Muscle layer of duodenum (tissue), 2 donors: ENCODE data around the gene NOS3.
A peak's percentile ranks its signal among the peaks of the same experiment; 100 is the strongest.

Experiments
- H3K27ac ChIP-seq: one replicate; pipeline ENCODE4 v1.7.0; 2013; ENCODE audit warnings: mild to moderate bottlenecking, low read length
- H3K27me3 ChIP-seq: one replicate; pipeline ENCODE4 v1.7.0; 2013; ENCODE audit warnings: low read depth, mild to moderate bottlenecking, control low read depth, low read length
- H3K36me3 ChIP-seq, 2 donors: one replicate each; pipeline ENCODE4 v1.7.0; 2013; ENCODE audit warnings: low read length in 2 of 2, control low read depth in 1 of 2, mild to moderate bottlenecking in 1 of 2; ENCODE audit not compliant: insufficient read depth in 2 of 2, control insufficient read depth in 1 of 2
- H3K4me1 ChIP-seq, 2 donors: one replicate each; pipeline ENCODE4 v1.7.0; 2013; ENCODE audit warnings: low read length in 2 of 2, mild to moderate bottlenecking in 2 of 2, control low read depth in 1 of 2, moderate library complexity in 1 of 2; ENCODE audit not compliant: insufficient read depth in 2 of 2, control insufficient read depth in 1 of 2
- H3K4me3 ChIP-seq, 2 donors: one replicate each; pipeline ENCODE4 v1.7.0; 2013; ENCODE audit warnings: low read length in 2 of 2, low read depth in 1 of 2, mild to moderate bottlenecking in 1 of 2
- H3K9me3 ChIP-seq, 2 donors: one replicate each; pipeline ENCODE4 v1.7.0; 2013; ENCODE audit warnings: low read length in 2 of 2, control low read depth in 1 of 2, mild to moderate bottlenecking in 1 of 2; ENCODE audit not compliant: control insufficient read depth in 1 of 2
- donor health status: healthy.

Gene NOS3

DNA sequence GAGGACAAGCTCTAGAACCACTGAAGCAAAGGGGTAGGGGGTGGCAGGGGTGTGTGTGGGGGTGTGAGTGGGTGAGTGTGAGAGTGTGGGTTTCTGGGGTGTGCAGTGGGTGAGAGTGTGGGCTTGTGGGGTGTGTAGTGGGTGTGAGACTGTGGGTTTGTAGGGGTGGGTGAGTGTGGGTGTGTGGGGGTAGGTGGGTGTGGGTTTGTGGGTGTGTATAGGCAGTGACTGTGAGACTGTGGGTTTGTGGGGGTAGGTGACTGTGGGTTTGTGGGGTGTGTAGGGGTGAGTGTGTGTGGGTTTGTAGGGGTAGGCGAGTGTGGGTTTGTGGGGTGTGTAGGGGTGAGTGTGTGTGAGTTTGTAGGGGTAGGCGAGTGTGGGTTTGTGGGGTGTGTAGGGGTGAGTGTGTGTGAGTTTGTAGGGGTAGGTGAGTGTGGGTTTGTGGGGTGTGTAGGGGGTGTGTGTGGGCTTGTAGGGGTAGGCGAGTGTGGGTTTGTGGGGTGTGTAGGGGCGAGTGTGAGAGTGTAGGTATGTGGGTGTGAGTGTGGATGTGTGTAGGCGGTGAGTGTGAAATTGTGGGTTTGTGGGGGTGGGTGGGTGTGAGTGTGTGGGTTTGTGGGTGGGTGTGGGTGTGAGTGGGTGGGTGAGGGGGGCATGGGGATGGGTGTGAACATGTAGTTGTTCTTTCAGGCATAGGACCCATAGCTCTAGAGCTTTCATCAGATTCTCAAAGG lies 8.8 kb downstream of the NOS3 start:
- H3K4me3 ChIP-seq, result no peak overlapping the region
- no peaks in the 10 kb centered on the region for H3K4me1 ChIP-seq
- H3K27me3 ChIP-seq, result no peaks in the 10 kb centered on the region
- no peaks in the 10 kb centered on the region for H3K36me3 ChIP-seq
- no peak overlapping the region for H3K27ac ChIP-seq
- no peaks in the 10 kb centered on the region for H3K9me3 ChIP-seq

DNA sequence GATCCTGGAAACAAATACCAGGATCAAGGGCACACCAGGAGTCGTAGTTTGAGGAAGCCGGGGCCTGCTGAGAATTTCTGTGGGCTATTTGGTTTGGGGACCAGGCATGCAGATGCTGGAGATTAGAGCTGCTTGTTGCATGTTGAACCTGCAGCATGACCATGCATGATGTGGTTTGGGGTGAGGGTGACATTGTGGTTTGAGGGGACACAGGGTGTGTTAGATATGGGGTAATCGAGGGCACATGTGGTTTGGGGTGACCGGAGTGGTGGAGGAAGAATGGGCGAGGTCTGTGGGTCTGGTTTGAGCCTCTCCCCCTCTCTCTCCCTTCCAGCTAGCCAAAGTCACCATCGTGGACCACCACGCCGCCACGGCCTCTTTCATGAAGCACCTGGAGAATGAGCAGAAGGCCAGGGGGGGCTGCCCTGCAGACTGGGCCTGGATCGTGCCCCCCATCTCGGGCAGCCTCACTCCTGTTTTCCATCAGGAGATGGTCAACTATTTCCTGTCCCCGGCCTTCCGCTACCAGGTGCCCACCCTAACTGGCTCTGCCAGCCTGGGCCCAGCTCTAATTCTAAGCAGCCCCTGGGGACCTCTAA lies 10.2 kb downstream of the NOS3 start:
- Histone ChIP-seq H3K4me3 (no peak overlapping the region), H3K27me3 (no peaks in the 10 kb centered on the region), H3K27ac (no peak overlapping the region), H3K4me1 (no peaks in the 10 kb centered on the region), H3K36me3 (no peaks in the 10 kb centered on the region), H3K9me3 (no peaks in the 10 kb centered on the region)

GRCh38 chr7:151001546-151001945 lies 10.7 kb downstream of the NOS3 start:
- Histone ChIP-seq H3K27ac (no peak overlapping the region), H3K4me1 (peaks cover 0 to under 1% of the 10 kb centered on the region in 2 donors), H3K36me3 (no peaks in the 10 kb centered on the region), H3K27me3 (no peaks in the 10 kb centered on the region), H3K9me3 (no peaks in the 10 kb centered on the region), H3K4me3 (no peak overlapping the region)

DNA sequence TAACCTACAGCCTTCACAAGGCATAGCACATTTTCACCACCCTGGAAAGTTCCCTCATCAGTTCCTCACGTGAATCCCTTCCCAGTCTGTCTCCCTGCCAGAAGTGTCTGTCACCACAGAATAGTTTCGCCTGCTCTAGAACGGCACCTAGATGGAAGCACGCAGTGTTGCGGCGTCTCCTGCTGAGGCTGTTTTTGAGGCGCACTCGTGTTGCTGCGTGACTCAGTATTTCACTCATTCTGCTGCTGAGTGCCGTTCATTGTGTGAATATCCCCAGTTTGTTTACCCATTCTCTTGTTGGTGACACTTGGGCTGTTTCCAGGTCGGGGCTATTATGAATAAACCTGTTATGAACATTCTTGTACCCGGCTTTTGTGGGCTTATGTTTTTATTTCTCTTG lies 12.8 kb downstream of the NOS3 start:
- Histone ChIP-seq H3K27ac (no peak overlapping the region), H3K9me3 (no peaks in the 10 kb centered on the region), H3K4me1 (peaks cover 0 to 8% of the 10 kb centered on the region in 2 donors), H3K27me3 (no peaks in the 10 kb centered on the region), H3K36me3 (no peaks in the 10 kb centered on the region), H3K4me3 (no peak overlapping the region)

DNA sequence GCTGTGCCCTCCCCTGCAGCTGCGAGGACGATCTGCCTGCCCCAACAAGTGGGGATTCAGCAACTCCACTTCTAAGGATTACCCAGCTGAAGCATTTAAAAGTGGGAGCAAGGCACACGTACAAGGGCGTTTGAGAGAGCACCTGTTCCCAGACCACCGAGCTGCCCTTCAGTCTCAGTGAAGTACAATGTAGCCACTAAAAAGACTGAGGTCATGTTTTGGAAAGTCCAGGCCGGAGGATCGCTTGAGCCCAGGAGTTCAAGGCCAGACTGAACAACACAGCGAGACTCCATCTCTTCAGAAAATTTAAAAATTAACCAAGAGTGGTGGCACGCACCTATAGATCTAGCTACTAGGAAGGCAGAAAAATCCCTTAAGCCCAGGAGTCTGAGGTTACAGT lies 14.7 kb downstream of the NOS3 start:
- H3K36me3 ChIP-seq, result no peaks in the 10 kb centered on the region
- no peaks in the 10 kb centered on the region for H3K9me3 ChIP-seq

DNA sequence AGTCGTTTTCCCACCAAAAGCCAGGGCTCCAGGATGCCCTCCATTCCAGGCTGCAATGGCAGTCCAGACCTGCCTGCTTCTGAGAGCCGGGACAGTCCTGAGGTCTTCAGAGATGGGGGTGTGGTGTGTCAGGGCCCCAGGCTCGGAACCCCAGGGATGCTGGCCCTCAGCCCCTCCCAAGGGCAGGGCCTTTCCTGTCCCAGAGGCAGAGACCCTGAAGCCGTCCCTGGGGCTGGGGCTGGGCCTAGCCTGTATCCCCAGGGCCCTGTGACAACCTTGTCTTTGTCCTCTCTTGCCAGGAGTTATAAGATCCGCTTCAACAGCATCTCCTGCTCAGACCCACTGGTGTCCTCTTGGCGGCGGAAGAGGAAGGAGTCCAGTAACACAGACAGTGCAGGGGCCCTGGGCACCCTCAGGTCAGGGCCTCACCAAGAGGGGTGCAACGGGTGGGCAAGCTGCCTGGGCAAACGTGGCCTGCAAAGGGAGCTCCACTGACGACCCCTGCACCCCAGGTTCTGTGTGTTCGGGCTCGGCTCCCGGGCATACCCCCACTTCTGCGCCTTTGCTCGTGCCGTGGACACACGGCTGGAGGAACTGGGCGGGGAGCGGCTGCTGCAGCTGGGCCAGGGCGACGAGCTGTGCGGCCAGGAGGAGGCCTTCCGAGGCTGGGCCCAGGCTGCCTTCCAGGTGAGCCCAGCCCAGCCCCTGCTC lies 15.9 kb downstream of the NOS3 start:
- no peak overlapping the region for H3K4me3 ChIP-seq
- H3K36me3 ChIP-seq, result no peaks in the 10 kb centered on the region
- no peak overlapping the region for H3K27ac ChIP-seq
- no peaks in the 10 kb centered on the region for H3K27me3 ChIP-seq
- H3K9me3 ChIP-seq, result no peaks in the 10 kb centered on the region
- H3K4me1 ChIP-seq, result peaks cover 0 to 19% of the 10 kb centered on the region in 2 donors

More for the DNA sequence above, 14.7 kb downstream of the NOS3 start:
- no peaks in the 10 kb centered on the region for H3K27me3 ChIP-seq
- H3K27ac ChIP-seq, result no peak overlapping the region
- no peak overlapping the region for H3K4me3 ChIP-seq
- peaks cover 0 to 17% of the 10 kb centered on the region in 2 donors for H3K4me1 ChIP-seq

GRCh38 chr7:151007469-151007898 lies 16.7 kb downstream of the NOS3 start:
- Histone ChIP-seq H3K9me3 (no peaks in the 10 kb centered on the region), H3K27ac (no peak overlapping the region), H3K27me3 (peaks cover 4% of the 10 kb centered on the region), H3K4me3 (no peak overlapping the region), H3K36me3 (no peaks in the 10 kb centered on the region), H3K4me1 (peaks cover 0 to 19% of the 10 kb centered on the region in 2 donors)

DNA sequence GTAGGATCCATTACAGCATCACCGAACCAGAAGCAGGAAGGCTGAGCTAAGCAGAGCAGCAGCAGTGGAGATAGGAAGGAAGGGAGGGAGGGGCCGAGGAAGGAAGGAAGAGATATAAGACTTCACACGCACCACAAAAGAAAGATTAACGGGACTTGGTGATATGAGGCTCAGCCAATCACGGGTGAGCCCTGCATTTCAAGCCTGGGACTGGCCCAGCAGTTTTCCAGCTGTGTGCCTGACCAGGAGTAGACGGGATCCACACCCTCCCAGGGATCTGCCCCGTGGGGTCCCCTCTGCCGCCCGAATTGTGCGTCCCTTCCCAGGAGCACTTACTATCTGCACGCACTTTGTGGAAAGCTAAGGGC lies 17.3 kb downstream of the NOS3 start:
- Histone ChIP-seq H3K4me1 (peaks cover 6 to 25% of the 10 kb centered on the region in 2 donors), H3K27me3 (peaks cover 5% of the 10 kb centered on the region), H3K9me3 (no peaks in the 10 kb centered on the region), H3K36me3 (no peaks in the 10 kb centered on the region), H3K4me3 (peak overlapping the region; percentile 21 to 47), H3K27ac (no peak overlapping the region)

- Histone ChIP-seq H3K27ac (no peak overlapping the region), H3K4me1 (peaks cover 6 to 31% of the 10 kb centered on the region in 2 donors), H3K9me3 (no peaks in the 10 kb centered on the region), H3K4me3 (peak overlapping the region; percentile 21 to 47), H3K27me3 (peaks cover 5% of the 10 kb centered on the region), H3K36me3 (no peaks in the 10 kb centered on the region)
Measured at GRCh38 chr7:151008511-151009323, 17.9 kb downstream of the NOS3 start.

- H3K4me3 ChIP-seq, result no peak overlapping the region
- no peaks in the 10 kb centered on the region for H3K36me3 ChIP-seq
- peaks cover 6 to 36% of the 10 kb centered on the region in 2 donors for H3K4me1 ChIP-seq
- H3K27ac ChIP-seq, result no peak overlapping the region
- peaks cover 5% of the 10 kb centered on the region for H3K27me3 ChIP-seq
- H3K9me3 ChIP-seq, result no peaks in the 10 kb centered on the region
Measured at GRCh38 chr7:151009327-151010036, 18.7 kb downstream of the NOS3 start.
